K562 (cell line): ENCODE results near the gene BAIAP3. TPM values are rescaled to one million over a fixed set of nuclear protein-coding genes. Genes with fewer than 3 reads are reported as not detected.

Source experiments
- ATAC-seq: fragments of 200-7000 bp; cut with Tn5 transposase; 3 replicates; pipeline ENCODE4 v1.9.1; 2020; ENCODE audit warnings: moderate library complexity
- BruUV-seq: library from RNA; stranded (reverse); fragments of 400-500 nt; replicated peaks from 2 replicates; lab custom pipeline; 2021; lab: Mats Ljungman, UMichigan
- CTCF ChIA-PET: fragments of 300-600 bp; formaldehyde crosslinking; extraction: SDS; loops from one replicate; lab custom pipeline; 2021; ENCODE audit warnings: low intra/inter-chr PET ratio; lab: Yijun Ruan, JAX
- POLR2A ChIA-PET: fragments of 300-600, 350-650 bp; sonication (Branson Sonifier 250); formaldehyde crosslinking; extraction: SDS; loops from one replicate; lab custom pipeline; 2021; ENCODE audit warnings: antibody characterized with exemption, inconsistent platforms; lab: Yijun Ruan, JAX
- DNase-seq, 4 experiments: peaks; one replicate each; pipeline versions ENCODE4 v3.0.0 to v3.0.0-alpha.2; 2011 to 2018; ENCODE audit warnings: low spot score in 3 of 4, mixed read lengths in 3 of 4; ENCODE audit errors: extremely low read depth in 1 of 4
- FAIRE-seq: peaks from 2 replicates; lab custom pipeline; 2011; peaks lifted over from hg19 to GRCh38; lab: Jason Lieb, UNC
- H2AFZ ChIP-seq: 2 replicates; pipeline ENCODE4 v1.6.0; 2011; ENCODE audit warnings: low read depth, low read length, control low read depth, inconsistent platforms
- H3K27ac ChIP-seq: fragments of 200-600 bp; 3 replicates; pipeline ENCODE4 v1.8.0; 2011; ENCODE audit warnings: low read depth, mild to moderate bottlenecking, control low read depth, inconsistent platforms, low read length, moderate library complexity, mixed read lengths; ENCODE audit errors: extremely low read depth
- H3K27me3 ChIP-seq, 2 experiments: fragments of 300-600 bp in 1 of 2; 2 replicates in 1 of 2; 3 replicates in 1 of 2; pipeline versions ENCODE4 v1.6.0 to v1.8.0; 2011; ENCODE audit warnings: inconsistent platforms in 2 of 2, low read length in 2 of 2, mild to moderate bottlenecking in 1 of 2, mixed read lengths in 1 of 2, moderate library complexity in 1 of 2; ENCODE audit not compliant: control insufficient read depth in 2 of 2, insufficient read depth in 2 of 2
- H3K36me3 ChIP-seq: fragments of 300-600 bp; 3 replicates; pipeline ENCODE4 v1.8.0; 2011; ENCODE audit warnings: mild to moderate bottlenecking, low read length, inconsistent platforms; ENCODE audit not compliant: control insufficient read depth, insufficient read depth
- H3K4me1 ChIP-seq, 2 experiments: fragments of 200-600 bp in 1 of 2; replicated peaks in 1 of 2; 2 replicates in 1 of 2; 3 replicates in 1 of 2; pipeline versions ENCODE4 v1.5.1 to v1.8.0; 2011; ENCODE audit warnings: inconsistent platforms in 2 of 2, low read length in 2 of 2, mild to moderate bottlenecking in 1 of 2, mixed read lengths in 1 of 2, moderate library complexity in 1 of 2; ENCODE audit not compliant: control insufficient read depth in 2 of 2, insufficient read depth in 2 of 2
- H3K4me2 ChIP-seq: 2 replicates; pipeline ENCODE4 v1.6.1; 2011; ENCODE audit warnings: low read length, control low read depth, inconsistent platforms, mixed read lengths; ENCODE audit not compliant: insufficient read depth
- H3K4me3 ChIP-seq: fragments of 200-600 bp; sonication (generic), shearing (Covaris generic); 2 replicates; pipeline ENCODE4 v1.5.1; 2016; ENCODE audit warnings: control low read depth, inconsistent platforms
- H3K79me2 ChIP-seq: fragments of 200-600 bp; 3 replicates; pipeline ENCODE4 v1.8.0; 2011; ENCODE audit warnings: low read length, inconsistent platforms; ENCODE audit not compliant: control insufficient read depth, insufficient read depth
- H3K9ac ChIP-seq, 2 experiments: 2 replicates each; pipeline versions ENCODE4 v1.6.0 to v1.6.1; 2011; ENCODE audit warnings: low read depth in 2 of 2, low read length in 2 of 2, control low read depth in 1 of 2, inconsistent platforms in 1 of 2, mild to moderate bottlenecking in 1 of 2, mixed read lengths in 1 of 2; ENCODE audit not compliant: insufficient read depth in 1 of 2
- H3K9me1 ChIP-seq: one replicate; pipeline ENCODE4 v1.6.0; 2011; ENCODE audit warnings: inconsistent platforms, mild to moderate bottlenecking, low read length, moderate library complexity; ENCODE audit not compliant: control insufficient read depth, insufficient read depth
- H3K9me3 ChIP-seq: replicated peaks from 2 replicates; pipeline ENCODE4 v1.5.1; 2011; ENCODE audit warnings: low read depth, low read length, inconsistent platforms; ENCODE audit not compliant: control insufficient read depth, insufficient read depth
- H4K20me1 ChIP-seq: replicated peaks from 2 replicates; pipeline ENCODE4 v1.6.1; 2011; ENCODE audit warnings: low read length, inconsistent platforms, mixed read lengths; ENCODE audit not compliant: control insufficient read depth, insufficient read depth
- ADNP ChIP-seq: fragments of 200-800 bp; sonication (Bioruptor generic); IDR thresholded peaks from 2 replicates; pipeline ENCODE4 v1.6.1; 2016; ENCODE audit warnings: missing genetic modification characterization, missing compliant biosample characterization
- CREB5 ChIP-seq: fragments of 250-450 bp; sonication (Bioruptor Pico); IDR thresholded peaks from 2 replicates; pipeline ENCODE4 v1.5.0; 2020; ENCODE audit warnings: mild to moderate bottlenecking
- KLF6 ChIP-seq: fragments of 250-450 bp; sonication (Bioruptor Pico); IDR thresholded peaks from 2 replicates; pipeline ENCODE4 v1.4.0; 2020; ENCODE audit warnings: mild to moderate bottlenecking, moderate library complexity, borderline replicate concordance
- MXI1 ChIP-seq: IDR thresholded peaks from 2 replicates; pipeline ENCODE4 v1.6.1; 2011; ENCODE audit warnings: low read depth, mild to moderate bottlenecking, improper control_type of control experiment, low read length
- NEUROD1 ChIP-seq: fragments of 150-350 bp; IDR thresholded peaks from 2 replicates; pipeline ENCODE4 v1.6.1; 2014; ENCODE audit warnings: borderline replicate concordance, low read length, low read depth; ENCODE audit not compliant: partially characterized antibody
- PYGO2 ChIP-seq: fragments of 450-650 bp; IDR thresholded peaks from 2 replicates; pipeline ENCODE4 v1.6.1; 2016; ENCODE audit warnings: mild to moderate bottlenecking, missing genetic modification characterization, moderate library complexity, missing compliant biosample characterization
- SOX6 ChIP-seq: fragments of 450-650 bp; IDR thresholded peaks from 2 replicates; pipeline ENCODE4 v1.6.1; 2014; ENCODE audit warnings: mild to moderate bottlenecking
- ZBTB11 ChIP-seq, 3 experiments: fragments of 200-800 bp in 1 of 3; fragments of 250-450 bp in 1 of 3; fragments of 450-650 bp in 1 of 3; sonication (Bioruptor Pico) in 1 of 3; sonication (Bioruptor generic) in 1 of 3; formaldehyde crosslinking in 1 of 3; IDR thresholded peaks; 2 replicates each; pipeline versions ENCODE4 v1.6.1 to v1.8.0; 2016 to 2022; ENCODE audit warnings: mild to moderate bottlenecking in 2 of 3, missing genetic modification characterization in 2 of 3, missing compliant biosample characterization in 1 of 3, moderate library complexity in 1 of 3
- WGBS: fragments of 100-300 bp; shearing (Covaris generic); methylation state at CpG from one replicate; pipeline ENCODE4 v1.1.6; 2016; ENCODE audit warnings: low coverage, mixed read lengths; ENCODE audit not compliant: insufficient coverage; ENCODE audit errors: missing lambda C conversion rate; 5-methylcytosine and 5-hydroxymethylcytosine counted together
- in situ Hi-C: fragments of 300-500 bp; cut with MboI; formaldehyde crosslinking; loops from 4 replicates; pipeline ENCODE4 v1.15.0; 2018; ENCODE audit warnings: inconsistent platforms, mixed read lengths
- intact Hi-C: fragments of 100-400 bp; cut with micrococcal nuclease; formaldehyde crosslinking; loops from 2 replicates; pipeline ENCODE4 v1.14.2; 2022
- polyA plus RNA-seq, 8 experiments: library from polyadenylated mRNA; depleted of rRNA in 4 of 8; stranded (reverse) in 5 of 8; unstranded in 3 of 8; fragments of >200 nt; fragmentation: Nextera tagmentation in 2 of 8; fragmentation: Illumina TruSeq in 1 of 8; extraction: Ambion mirVana in 2 of 8; extraction: Trizol in 1 of 8; gene quantifications; 2 replicates each; pipeline versions ENCODE4 v1.2.1 to v1.2.3, GENCODE V29; 2011 to 2014; ENCODE audit warnings: inconsistent platforms in 1 of 8, missing spikeins in 1 of 8
- total RNA-seq, 7 experiments: library from RNA; depleted of rRNA in 6 of 7; stranded (reverse); fragments of >200 nt in 6 of 7; fragmentation: Illumina TruSeq in 2 of 7; extraction: Trizol in 2 of 7; gene quantifications; 2 replicates each; pipeline versions ENCODE4 v1.2.1 to v1.2.3, GENCODE V29; 2011 to 2021; ENCODE audit warnings: low replicate concordance in 1 of 7
- TF ChIP-seq, protein P1 (sequence below), 2 experiments: fragments of 200-800 bp in 1 of 2; sonication (Bioruptor generic) in 1 of 2; sonication (generic) in 1 of 2; formaldehyde crosslinking in 1 of 2; IDR thresholded peaks in 1 of 2; conservative IDR thresholded peaks in 1 of 2; 2 replicates each; pipeline versions ENCODE4 v1.5.0 to v1.6.1; 2016 to 2020; ENCODE audit warnings: missing compliant biosample characterization in 1 of 2, missing genetic modification characterization in 1 of 2, missing genetic modification reagents in 1 of 2
- TF ChIP-seq, protein P2 (sequence below): sonication (generic); formaldehyde crosslinking; IDR thresholded peaks from 2 replicates; pipeline ENCODE4 v1.8.0; 2023; ENCODE audit warnings: mild to moderate bottlenecking, missing genetic modification reagents

Gene BAIAP3
- total and polyA plus RNA-seq, 9 of the 15 experiments (the other 6 are each of a cell fraction or from before 2014, with no cell fraction given) = 0.03 to 4.5 (median 0.57) TPM; not detected in 1

DNA sequence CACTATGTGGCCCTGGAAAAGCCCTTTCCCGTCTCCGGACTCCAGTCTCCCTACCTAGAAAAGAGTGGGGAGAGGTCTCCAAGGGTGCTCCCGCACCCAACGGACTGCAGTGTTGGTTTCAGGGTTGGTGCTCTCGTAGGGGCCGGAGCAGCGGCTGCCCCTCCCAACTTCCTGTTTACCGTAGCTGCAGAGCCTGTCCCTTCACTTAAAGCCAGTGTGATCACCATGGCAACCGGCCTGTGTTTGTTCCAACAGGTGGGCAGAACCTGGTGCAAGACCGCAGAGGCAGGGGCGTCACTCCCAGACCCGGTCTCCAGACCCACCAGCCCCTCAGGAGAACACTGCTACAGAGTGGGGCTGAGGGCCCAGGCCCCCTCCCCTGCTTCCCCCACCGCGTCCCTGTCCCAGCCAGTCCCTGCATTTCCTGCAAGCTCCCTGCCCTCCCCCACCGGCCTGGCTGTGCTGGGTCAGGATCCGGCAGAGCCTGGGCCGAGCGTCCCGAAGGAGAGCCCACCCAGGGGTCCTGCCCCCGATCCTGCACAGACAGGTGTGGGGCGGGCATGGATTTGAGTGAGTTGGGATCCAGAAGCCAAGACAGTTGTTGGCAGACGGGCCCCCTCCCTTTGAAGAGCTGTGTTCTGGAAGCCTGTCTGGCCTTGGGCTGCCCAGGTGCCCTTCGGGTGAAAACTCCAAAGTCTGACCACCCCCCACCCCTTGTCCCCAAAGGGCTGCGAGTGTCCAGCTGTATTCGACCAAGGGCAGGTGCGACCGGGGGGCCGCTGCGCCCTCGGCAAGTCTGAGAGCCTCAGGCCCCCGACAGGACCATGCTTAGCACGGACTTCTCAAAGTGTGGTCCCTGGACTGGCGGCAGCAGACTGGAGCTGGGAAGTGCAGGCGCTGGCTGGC is 1.5 kb upstream of the BAIAP3 start:
- DNase-seq (peak; percentile 74 to 91 (median 82)), FAIRE-seq (peak; percentile 93), ATAC-seq (peak; percentile 81)
- in situ Hi-C loops = no loop called here
- Histone ChIP-seq H3K4me2 (peak overlapping the region; percentile 77), H3K4me3 (peak overlapping the region; percentile 31), H2AFZ (peak overlapping the region; percentile 86), H3K27me3 (peaks cover 6 to 19% of the 10 kb centered on the region in 2 experiments; a peak in 3 of 5 replicates), H3K27ac (peak overlapping the region; percentile 90), H3K9ac (peak overlapping the region; percentile 77 to 80), H4K20me1 (0 out of 2 replicates have a peak, but pooled peaks cover 9% of the 10 kb centered on the region), H3K4me1 (peaks cover 17 to 74% of the 10 kb centered on the region in 2 experiments), H3K9me1 (no peaks in the 10 kb centered on the region), H3K79me2 (no peaks in the 10 kb centered on the region), H3K36me3 (no peaks in the 10 kb centered on the region), H3K9me3 (0 out of 2 replicates have a peak, but pooled peaks cover 4% of the 10 kb centered on the region)
- ChIA-PET CTCF (no interaction called here), POLR2A (interaction anchor here (0.5 to 2.0 kb wide), 13 partner anchors 11 to 906 kb away, joined by 3 to 15 read pairs (median 3); partner anchors contain the start of genes TRAF7 and UBE2I)
- WGBS = 36% methylated on average over 30 of the region's 34 CpGs
- no TSS peak for BruUV-seq
- intact Hi-C loops = loop anchor here (2.0 kb wide), 1 partner anchor 23 kb away; the partner anchor contains the start of gene UBE2I
- TF ChIP-seq PYGO2 (tag) (no peak), MXI1 (peak; percentile 69; the same call in 1 of the 2 replicates), NEUROD1 (peak; percentile 16), KLF6 (no peak), CREB5 (CRISPR knock-in tag) (no peak), ADNP (tag) (no peak), ZBTB11 (CRISPR knock-in tag; IDR thresholded peaks at IDR 0.05) (peak in 1 of 3 experiments; percentile 30; a peak in 1 of 6 replicates), SOX6 (0 out of 2 replicates have a peak, but pooled peaks have one; percentile 20)
- TF ChIP-seq, protein P1, sequence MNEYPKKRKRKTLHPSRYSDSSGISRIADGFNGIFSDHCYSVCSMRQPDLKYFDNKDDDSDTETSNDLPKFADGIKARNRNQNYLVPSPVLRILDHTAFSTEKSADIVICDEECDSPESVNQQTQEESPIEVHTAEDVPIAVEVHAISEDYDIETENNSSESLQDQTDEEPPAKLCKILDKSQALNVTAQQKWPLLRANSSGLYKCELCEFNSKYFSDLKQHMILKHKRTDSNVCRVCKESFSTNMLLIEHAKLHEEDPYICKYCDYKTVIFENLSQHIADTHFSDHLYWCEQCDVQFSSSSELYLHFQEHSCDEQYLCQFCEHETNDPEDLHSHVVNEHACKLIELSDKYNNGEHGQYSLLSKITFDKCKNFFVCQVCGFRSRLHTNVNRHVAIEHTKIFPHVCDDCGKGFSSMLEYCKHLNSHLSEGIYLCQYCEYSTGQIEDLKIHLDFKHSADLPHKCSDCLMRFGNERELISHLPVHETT (CRISPR knock-in tag; conservative IDR thresholded peaks at IDR 0.05 in 1 of 2, IDR thresholded peaks at IDR 0.05 in 1 of 2) = no peak
- TF ChIP-seq, protein P2, sequence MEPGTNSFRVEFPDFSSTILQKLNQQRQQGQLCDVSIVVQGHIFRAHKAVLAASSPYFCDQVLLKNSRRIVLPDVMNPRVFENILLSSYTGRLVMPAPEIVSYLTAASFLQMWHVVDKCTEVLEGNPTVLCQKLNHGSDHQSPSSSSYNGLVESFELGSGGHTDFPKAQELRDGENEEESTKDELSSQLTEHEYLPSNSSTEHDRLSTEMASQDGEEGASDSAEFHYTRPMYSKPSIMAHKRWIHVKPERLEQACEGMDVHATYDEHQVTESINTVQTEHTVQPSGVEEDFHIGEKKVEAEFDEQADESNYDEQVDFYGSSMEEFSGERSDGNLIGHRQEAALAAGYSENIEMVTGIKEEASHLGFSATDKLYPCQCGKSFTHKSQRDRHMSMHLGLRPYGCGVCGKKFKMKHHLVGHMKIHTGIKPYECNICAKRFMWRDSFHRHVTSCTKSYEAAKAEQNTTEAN (CRISPR knock-in tag) = no peak
